HL-60 (cell line): ENCODE data around the gene TIMELESS.

ENCODE experiments used
- DNase-seq, 2 experiments: peaks; one replicate each; pipeline ENCODE4 v3.0.0-alpha.2; 2010 to 2020; ENCODE audit warnings: low read depth in 1 of 2, low spot score in 1 of 2
- H3K27ac ChIP-seq: fragments of 250-450 bp; sonication (Bioruptor Pico); replicated peaks from 2 replicates; pipeline ENCODE4 v1.5.1; 2020; ENCODE audit warnings: mild to moderate bottlenecking, moderate library complexity
- H3K27me3 ChIP-seq: fragments of 250-450 bp; sonication (Bioruptor Pico); 2 replicates; pipeline ENCODE4 v1.5.1; 2021; ENCODE audit warnings: mild to moderate bottlenecking, moderate library complexity; ENCODE audit not compliant: insufficient read depth, poor library complexity, severe bottlenecking
- H3K4me3 ChIP-seq: replicated peaks from 2 replicates; pipeline ENCODE4 v1.5.1; 2011; ENCODE audit warnings: mild to moderate bottlenecking, control low read depth, low read length; ENCODE audit not compliant: insufficient read depth
- CTCF ChIP-seq: IDR thresholded peaks from one replicate; pipeline ENCODE4 v1.5.1; 2011; ENCODE audit warnings: low read length, control low read depth, inconsistent platforms; ENCODE audit not compliant: insufficient read depth
- GABPA ChIP-seq: IDR thresholded peaks from 2 replicates; pipeline ENCODE4 v1.6.1; 2012; ENCODE audit warnings: low read depth
- POLR2AphosphoS5 ChIP-seq: IDR thresholded peaks from 2 replicates; pipeline ENCODE4 v1.6.1; 2012; ENCODE audit warnings: low read depth
- REST ChIP-seq: IDR thresholded peaks from 2 replicates; pipeline ENCODE4 v1.6.1; 2012; ENCODE audit warnings: low read depth; ENCODE audit not compliant: insufficient replicate concordance
- SPI1 ChIP-seq: IDR thresholded peaks from 2 replicates; pipeline ENCODE4 v1.6.1; 2012; ENCODE audit warnings: low read depth, mild to moderate bottlenecking, borderline replicate concordance

The TIMELESS gene

GRCh38 chr12:56389412-56389811 lies 59.8 kb downstream of the TIMELESS start:
- TF ChIP-seq POLR2AphosphoS5 (no peak), SPI1 (no peak), CTCF (no peak), REST (no peak), GABPA (no peak)

GRCh38 chr12:56387152-56387736 lies 62.0 kb downstream of the TIMELESS start:
- TF ChIP-seq GABPA, result no peak
- TF ChIP-seq SPI1, result no peak
- TF ChIP-seq CTCF, result no peak
- TF ChIP-seq REST, result no peak
- TF ChIP-seq POLR2AphosphoS5, result no peak
- H3K27me3 ChIP-seq, result no peaks in the 10 kb centered on the region
- H3K4me3 ChIP-seq, result no peak overlapping the region
- H3K27ac ChIP-seq, result no peak overlapping the region
- DNase-seq, result no peak

More at GRCh38 chr12:56389412-56389811, 59.8 kb downstream of the TIMELESS start:
- H3K27me3 ChIP-seq, result no peaks in the 10 kb centered on the region
- DNase-seq, result no peak
- no peak overlapping the region for H3K4me3 ChIP-seq
- no peak overlapping the region for H3K27ac ChIP-seq

- DNase-seq, result no peak
- Histone ChIP-seq H3K4me3 (no peak overlapping the region), H3K27ac (no peak overlapping the region)
These were observed 63.4 kb downstream of the TIMELESS start for GRCh38 chr12:56385873-56386272.

More at GRCh38 chr12:56385873-56386272, 63.4 kb downstream of the TIMELESS start:
- H3K27me3 ChIP-seq, result no peaks in the 10 kb centered on the region
- no peak for TF ChIP-seq CTCF
- no peak for TF ChIP-seq POLR2AphosphoS5
- no peak for TF ChIP-seq REST
- no peak for TF ChIP-seq SPI1
- TF ChIP-seq GABPA, result no peak
